GM23248 (cell line): ENCODE results near the gene SYNPO2.

Experiments
- EZH2 ChIP-seq: fragments of 200-600 bp; sonication (generic); IDR thresholded peaks from 2 replicates; pipeline ENCODE4 v1.6.1; 2018; ENCODE audit warnings: antibody characterized with exemption, mild to moderate bottlenecking; ENCODE audit not compliant: insufficient read depth, poor library complexity, severe bottlenecking
- EZH2phosphoT487 ChIP-seq: fragments of 200-600 bp; sonication (generic); IDR thresholded peaks from 2 replicates; pipeline ENCODE4 v1.6.1; 2018; ENCODE audit warnings: antibody characterized with exemption, moderate library complexity, mild to moderate bottlenecking, low read depth; ENCODE audit not compliant: insufficient read depth

DNA sequence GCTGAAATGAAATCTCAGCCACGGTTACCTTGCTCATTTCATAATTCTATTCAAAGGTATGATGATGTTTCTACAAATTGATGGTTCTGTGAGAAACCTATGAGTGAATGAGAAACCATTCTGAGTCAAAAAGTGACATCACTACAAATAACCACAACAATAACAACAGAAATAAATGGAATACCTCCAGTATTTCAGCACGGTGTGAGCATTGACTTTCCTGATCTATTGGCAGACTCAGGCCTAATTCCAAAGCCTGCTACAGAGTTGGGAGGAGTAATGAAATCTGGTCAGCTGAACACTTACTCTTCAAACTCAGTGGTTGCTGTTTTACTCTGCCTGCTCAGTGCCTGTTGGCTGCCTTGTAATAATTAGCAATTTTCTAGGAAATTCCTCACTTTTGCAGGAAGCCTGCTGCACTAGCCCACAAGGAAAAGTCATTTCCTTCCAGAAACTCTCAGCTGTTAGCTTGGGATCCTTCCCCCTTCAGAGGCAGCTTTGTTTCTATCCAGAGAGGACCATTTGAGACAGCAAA, 18.8 kb upstream of the SYNPO2 start:
- TF ChIP-seq EZH2phosphoT487 (no peak), EZH2 (no peak)
